ENCODE results near the gene ALG3.
A peak's percentile ranks its signal among the peaks of the same experiment; 100 is the strongest.

The ALG3 gene

GRCh38 chr3:184291738-184292445 lies 43.1 kb upstream of the ALG3 start:
- no peak for TF ChIP-seq TAF1 (IDR thresholded peaks at IDR 0.05; ENCODE audit: low read depth)
- TF ChIP-seq TEAD4 (IDR thresholded peaks at IDR 0.05) = no peak
- TF ChIP-seq, protein P1, sequence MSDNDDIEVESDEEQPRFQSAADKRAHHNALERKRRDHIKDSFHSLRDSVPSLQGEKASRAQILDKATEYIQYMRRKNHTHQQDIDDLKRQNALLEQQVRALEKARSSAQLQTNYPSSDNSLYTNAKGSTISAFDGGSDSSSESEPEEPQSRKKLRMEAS (IDR thresholded peaks at IDR 0.05) = no peak
- TF ChIP-seq EP300 (IDR thresholded peaks at IDR 0.05; ENCODE audit: borderline replicate concordance) = no peak
- TF ChIP-seq, protein P2, sequence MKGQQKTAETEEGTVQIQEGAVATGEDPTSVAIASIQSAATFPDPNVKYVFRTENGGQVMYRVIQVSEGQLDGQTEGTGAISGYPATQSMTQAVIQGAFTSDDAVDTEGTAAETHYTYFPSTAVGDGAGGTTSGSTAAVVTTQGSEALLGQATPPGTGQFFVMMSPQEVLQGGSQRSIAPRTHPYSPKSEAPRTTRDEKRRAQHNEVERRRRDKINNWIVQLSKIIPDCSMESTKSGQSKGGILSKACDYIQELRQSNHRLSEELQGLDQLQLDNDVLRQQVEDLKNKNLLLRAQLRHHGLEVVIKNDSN (IDR thresholded peaks at IDR 0.05) = no peak
- no peak for TF ChIP-seq CREB1 (IDR thresholded peaks at IDR 0.05; ENCODE audit: low read depth)
- TF ChIP-seq REST (IDR thresholded peaks at IDR 0.05; ENCODE audit: low read depth) = no peak
- no peak for TF ChIP-seq TCF12 (IDR thresholded peaks at IDR 0.05; ENCODE audit: low read depth)
- TF ChIP-seq YY1 (IDR thresholded peaks at IDR 0.05; ENCODE audit: low read depth) = no peak
- TF ChIP-seq EGR1 (IDR thresholded peaks at IDR 0.05) = no peak
- no peak for TF ChIP-seq CEBPB (IDR thresholded peaks at IDR 0.05)
- TF ChIP-seq ZBTB7A (IDR thresholded peaks at IDR 0.05; ENCODE audit: low read depth) = no peak
- TF ChIP-seq RAD21 (IDR thresholded peaks at IDR 0.05; ENCODE audit: low read depth) = no peak
- TF ChIP-seq NFIC (IDR thresholded peaks at IDR 0.05) = no peak

GRCh38 chr3:184291044-184291737 lies 42.4 kb upstream of the ALG3 start:
- TF ChIP-seq EP300 (IDR thresholded peaks at IDR 0.05; ENCODE audit: borderline replicate concordance) (no peak), YY1 (IDR thresholded peaks at IDR 0.05; ENCODE audit: low read depth) (no peak), ZBTB7A (IDR thresholded peaks at IDR 0.05; ENCODE audit: low read depth) (no peak), TCF12 (IDR thresholded peaks at IDR 0.05; ENCODE audit: low read depth) (no peak), REST (IDR thresholded peaks at IDR 0.05; ENCODE audit: low read depth) (no peak)
- TF ChIP-seq, protein P1 (IDR thresholded peaks at IDR 0.05) = no peak

- TF ChIP-seq, protein P1 (IDR thresholded peaks at IDR 0.05) = no peak
- TF ChIP-seq CREB1 (IDR thresholded peaks at IDR 0.05; ENCODE audit: low read depth) (no peak), ZBTB7A (IDR thresholded peaks at IDR 0.05; ENCODE audit: low read depth) (no peak), EGR1 (IDR thresholded peaks at IDR 0.05) (no peak), TAF1 (IDR thresholded peaks at IDR 0.05; ENCODE audit: low read depth) (no peak), EP300 (IDR thresholded peaks at IDR 0.05; ENCODE audit: borderline replicate concordance) (no peak)
Measured at GRCh38 chr3:184290331-184290730, 41.6 kb upstream of the ALG3 start.

GRCh38 chr3:184289426-184289938 lies 40.7 kb upstream of the ALG3 start:
- TF ChIP-seq RAD21 (IDR thresholded peaks at IDR 0.05; ENCODE audit: low read depth) = peak; percentile 96
- no peak for TF ChIP-seq ZBTB7A (IDR thresholded peaks at IDR 0.05; ENCODE audit: low read depth)

- no peak for TF ChIP-seq FOXM1 (IDR thresholded peaks at IDR 0.05; ENCODE audit: borderline replicate concordance, low read depth)
- TF ChIP-seq, protein P1 (IDR thresholded peaks at IDR 0.05) = 0 out of 2 replicates have a peak, but pooled peaks have one; percentile 31
- no peak for TF ChIP-seq EGR1 (IDR thresholded peaks at IDR 0.05)
- TF ChIP-seq EP300 (IDR thresholded peaks at IDR 0.05; ENCODE audit: borderline replicate concordance) = no peak
- peak; percentile 91 for TF ChIP-seq RAD21 (IDR thresholded peaks at IDR 0.05; ENCODE audit: low read depth)
Measured at GRCh38 chr3:184284696-184285095, 35.9 kb upstream of the ALG3 start.

DNA sequence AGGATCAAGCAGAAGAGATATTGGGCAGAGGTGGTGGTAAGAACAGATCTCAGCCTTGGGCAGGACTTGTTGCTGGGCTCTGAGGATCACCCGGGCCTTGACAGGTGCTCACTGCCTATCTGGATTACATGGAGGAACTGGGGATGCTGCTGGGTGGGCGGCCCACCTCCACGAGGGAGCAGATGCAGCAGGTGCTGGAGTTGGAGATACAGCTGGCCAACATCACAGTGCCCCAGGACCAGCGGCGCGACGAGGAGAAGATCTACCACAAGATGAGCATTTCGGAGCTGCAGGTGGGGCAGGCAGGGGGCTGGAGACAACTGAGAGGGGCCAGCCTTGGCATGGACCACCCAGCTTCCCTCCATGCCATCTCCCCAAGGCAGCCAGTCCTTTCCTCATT lies 34.9 kb upstream of the ALG3 start:
- no peak for TF ChIP-seq CREB1 (IDR thresholded peaks at IDR 0.05; ENCODE audit: low read depth)
- TF ChIP-seq, protein P2 (IDR thresholded peaks at IDR 0.05) = no peak
- no peak for TF ChIP-seq REST (IDR thresholded peaks at IDR 0.05; ENCODE audit: low read depth)
- TF ChIP-seq YY1 (IDR thresholded peaks at IDR 0.05; ENCODE audit: low read depth) = no peak
- TF ChIP-seq, protein P1 (IDR thresholded peaks at IDR 0.05) = no peak
- TF ChIP-seq FOXM1 (IDR thresholded peaks at IDR 0.05; ENCODE audit: borderline replicate concordance, low read depth) = no peak
- no peak for TF ChIP-seq TCF12 (IDR thresholded peaks at IDR 0.05; ENCODE audit: low read depth)
- no peak for TF ChIP-seq TAF1 (IDR thresholded peaks at IDR 0.05; ENCODE audit: low read depth)
- TF ChIP-seq RAD21 (IDR thresholded peaks at IDR 0.05; ENCODE audit: low read depth) = no peak
- no peak for TF ChIP-seq ZBTB7A (IDR thresholded peaks at IDR 0.05; ENCODE audit: low read depth)
- TF ChIP-seq CEBPB (IDR thresholded peaks at IDR 0.05) = no peak
- no peak for TF ChIP-seq NFIC (IDR thresholded peaks at IDR 0.05)
- TF ChIP-seq TEAD4 (IDR thresholded peaks at IDR 0.05) = no peak
- TF ChIP-seq EP300 (IDR thresholded peaks at IDR 0.05; ENCODE audit: borderline replicate concordance) = no peak
- no peak for TF ChIP-seq EGR1 (IDR thresholded peaks at IDR 0.05)

All from Ishikawa (cell line).